Measurements from ENCODE around the gene STAT3.

The STAT3 gene

DNA sequence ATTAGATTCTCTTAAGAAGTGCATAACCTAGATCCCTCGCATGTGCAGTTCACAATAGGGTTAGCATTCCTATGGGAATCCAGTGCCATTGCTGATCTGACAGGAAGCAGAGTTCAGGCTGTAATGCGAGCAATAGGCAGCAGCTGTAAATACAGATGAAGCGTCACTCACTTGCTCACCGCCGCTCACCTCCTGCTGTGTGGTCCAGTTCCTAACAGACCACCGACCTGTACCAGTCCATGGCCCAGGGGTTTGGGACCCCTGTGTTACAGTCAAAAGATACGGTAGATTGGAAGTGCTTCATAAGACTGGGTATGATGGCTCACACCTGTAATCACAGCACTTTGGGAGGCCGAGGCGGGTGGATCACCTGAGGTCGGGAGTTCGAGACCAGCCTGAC lies 97.1 kb downstream of the STAT3 start:
- DNase-seq (ENCODE audit: low read depth in 2 of 2), result no peak
- TF ChIP-seq, protein P1, sequence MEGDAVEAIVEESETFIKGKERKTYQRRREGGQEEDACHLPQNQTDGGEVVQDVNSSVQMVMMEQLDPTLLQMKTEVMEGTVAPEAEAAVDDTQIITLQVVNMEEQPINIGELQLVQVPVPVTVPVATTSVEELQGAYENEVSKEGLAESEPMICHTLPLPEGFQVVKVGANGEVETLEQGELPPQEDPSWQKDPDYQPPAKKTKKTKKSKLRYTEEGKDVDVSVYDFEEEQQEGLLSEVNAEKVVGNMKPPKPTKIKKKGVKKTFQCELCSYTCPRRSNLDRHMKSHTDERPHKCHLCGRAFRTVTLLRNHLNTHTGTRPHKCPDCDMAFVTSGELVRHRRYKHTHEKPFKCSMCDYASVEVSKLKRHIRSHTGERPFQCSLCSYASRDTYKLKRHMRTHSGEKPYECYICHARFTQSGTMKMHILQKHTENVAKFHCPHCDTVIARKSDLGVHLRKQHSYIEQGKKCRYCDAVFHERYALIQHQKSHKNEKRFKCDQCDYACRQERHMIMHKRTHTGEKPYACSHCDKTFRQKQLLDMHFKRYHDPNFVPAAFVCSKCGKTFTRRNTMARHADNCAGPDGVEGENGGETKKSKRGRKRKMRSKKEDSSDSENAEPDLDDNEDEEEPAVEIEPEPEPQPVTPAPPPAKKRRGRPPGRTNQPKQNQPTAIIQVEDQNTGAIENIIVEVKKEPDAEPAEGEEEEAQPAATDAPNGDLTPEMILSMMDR (IDR thresholded peaks at IDR 0.05; ENCODE audit: low read depth, low read length), result no peak
- H3K4me3 ChIP-seq (replicated peaks in 1 of 2; ENCODE audit: low read depth in 2 of 2, low read length in 2 of 2), result no peak overlapping the region

DNA sequence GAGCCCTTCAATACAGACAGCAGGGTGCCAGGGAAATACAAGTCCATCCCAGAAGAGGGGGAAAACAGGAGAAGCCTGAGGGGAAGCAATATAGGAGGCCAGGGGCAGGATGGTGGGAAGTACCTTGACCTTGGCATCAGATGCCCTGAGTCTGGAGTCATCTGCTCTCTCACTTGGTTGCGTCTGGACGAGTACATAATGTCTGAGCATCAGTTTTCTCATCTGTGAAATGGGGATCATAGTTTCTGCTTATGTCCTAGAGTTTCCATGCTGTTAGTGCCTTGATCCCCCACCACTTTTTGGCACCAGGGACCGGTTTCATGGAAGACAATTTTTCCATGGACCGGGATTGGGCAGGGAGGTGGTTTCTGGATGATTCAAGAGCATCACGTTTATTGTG lies 97.7 kb downstream of the STAT3 start:
- no peak for DNase-seq (ENCODE audit: low read depth in 2 of 2)
- TF ChIP-seq, protein P1 (IDR thresholded peaks at IDR 0.05; ENCODE audit: low read depth, low read length), result no peak

DNA sequence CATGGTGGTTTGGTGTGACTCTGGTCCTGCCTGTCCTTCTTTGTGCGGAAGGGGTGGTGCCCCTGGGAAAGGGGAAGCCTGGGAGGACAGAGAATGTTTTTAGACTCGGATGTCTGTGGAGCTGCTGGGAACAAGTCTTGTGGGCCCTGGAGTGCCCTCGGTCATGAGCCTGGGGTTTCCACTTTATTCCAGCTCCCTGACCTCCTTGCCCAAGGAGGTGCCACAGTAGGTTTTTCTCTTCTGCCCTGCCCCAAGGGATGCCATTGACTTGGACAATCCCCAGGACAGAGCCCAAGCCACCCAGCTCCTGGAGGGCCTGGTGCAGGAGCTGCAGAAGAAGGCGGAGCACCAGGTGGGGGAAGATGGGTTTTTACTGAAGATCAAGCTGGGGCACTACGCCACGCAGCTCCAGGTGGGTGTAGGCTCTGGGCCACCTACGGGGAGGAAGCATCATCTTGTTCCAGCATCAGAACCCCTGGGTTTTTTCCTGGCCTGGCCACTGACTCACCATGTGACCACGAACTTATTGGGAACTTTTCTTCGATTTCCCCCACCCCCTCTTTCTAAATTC lies 98.5 kb downstream of the STAT3 start:
- no peak overlapping the region for H3K4me3 ChIP-seq (replicated peaks in 1 of 2; ENCODE audit: low read depth in 2 of 2, low read length in 2 of 2)
- TF ChIP-seq, protein P1 (IDR thresholded peaks at IDR 0.05; ENCODE audit: low read depth, low read length), result no peak
- no peak for DNase-seq (ENCODE audit: low read depth in 2 of 2)

More for the DNA sequence above, 97.7 kb downstream of the STAT3 start:
- H3K4me3 ChIP-seq (replicated peaks in 1 of 2; ENCODE audit: low read depth in 2 of 2, low read length in 2 of 2), result no peak overlapping the region

DNA sequence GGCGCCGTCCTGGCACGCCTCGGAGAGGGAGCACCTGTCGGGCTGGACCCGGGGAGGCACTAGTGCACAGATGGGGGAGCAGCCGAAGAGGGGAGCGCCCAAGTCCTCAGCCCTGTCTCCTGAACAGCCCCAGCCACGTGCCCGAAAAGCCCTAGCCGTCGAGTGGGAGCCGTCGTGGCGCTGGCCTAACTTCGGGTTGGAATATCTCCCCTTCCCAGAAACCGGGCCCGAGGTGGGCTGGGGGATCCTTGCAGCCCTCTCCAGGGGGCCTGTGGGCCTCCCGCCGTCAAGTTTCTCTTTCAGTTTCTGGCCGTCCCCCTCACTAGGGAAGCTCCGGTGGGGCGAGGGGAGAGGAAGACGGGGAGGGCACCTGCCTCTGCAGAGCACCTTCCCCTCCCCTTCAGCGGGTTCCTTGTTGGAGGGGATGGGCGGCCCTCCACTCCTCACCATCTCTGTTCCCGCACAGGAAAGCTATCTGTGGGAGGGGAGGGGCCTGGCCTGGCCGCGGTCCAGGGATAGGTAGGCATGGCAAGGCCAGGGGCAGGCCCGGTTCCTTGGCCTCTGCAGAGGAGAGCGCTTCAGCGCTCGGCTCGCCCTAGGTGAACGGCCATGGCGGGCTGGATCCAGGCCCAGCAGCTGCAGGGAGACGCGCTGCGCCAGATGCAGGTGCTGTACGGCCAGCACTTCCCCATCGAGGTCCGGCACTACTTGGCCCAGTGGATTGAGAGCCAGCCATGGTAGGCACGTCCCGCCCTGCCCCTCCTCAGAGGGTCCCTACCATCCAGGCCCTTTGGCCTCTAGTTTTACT lies 99.2 kb downstream of the STAT3 start:
- H3K4me3 ChIP-seq (replicated peaks in 1 of 2; ENCODE audit: low read depth in 2 of 2, low read length in 2 of 2), result peak overlapping the region; percentile 50 to 55
- TF ChIP-seq, protein P1 (IDR thresholded peaks at IDR 0.05; ENCODE audit: low read depth, low read length), result no peak
- no peak for DNase-seq (ENCODE audit: low read depth in 2 of 2)

DNA sequence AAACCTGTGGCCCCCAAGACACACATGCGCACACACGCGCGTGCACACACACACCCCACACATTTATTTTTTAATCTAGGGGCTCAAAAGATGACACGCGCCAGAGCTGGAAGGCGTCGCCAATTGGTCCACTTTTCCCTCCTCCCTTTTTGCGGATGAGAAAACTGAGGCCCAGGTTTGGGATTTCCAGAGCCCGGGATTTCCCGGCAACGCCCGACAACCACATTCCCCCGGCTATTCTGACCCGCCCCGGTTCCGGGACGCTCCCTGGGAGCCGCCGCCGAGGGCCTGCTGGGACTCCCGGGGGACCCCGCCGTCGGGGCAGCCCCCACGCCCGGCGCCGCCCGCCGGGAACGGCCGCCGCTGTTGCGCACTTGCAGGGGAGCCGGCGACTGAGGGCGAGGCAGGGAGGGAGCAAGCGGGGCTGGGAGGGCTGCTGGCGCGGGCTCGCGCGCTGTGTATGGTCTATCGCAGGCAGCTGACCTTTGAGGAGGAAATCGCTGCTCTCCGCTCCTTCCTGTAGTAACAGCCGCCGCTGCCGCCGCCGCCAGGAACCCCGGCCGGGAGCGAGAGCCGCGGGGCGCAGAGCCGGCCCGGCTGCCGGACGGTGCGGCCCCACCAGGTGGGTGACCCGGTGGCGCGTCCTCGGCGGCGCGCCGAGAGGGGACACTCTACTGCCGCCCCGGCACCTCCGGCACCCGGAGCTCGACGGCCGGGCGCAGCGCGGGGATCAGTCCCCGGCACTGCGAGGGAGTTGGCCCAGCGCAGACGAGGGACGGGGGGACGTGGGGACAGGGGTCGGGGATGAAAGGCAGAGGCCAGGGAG lies 100.1 kb downstream of the STAT3 start, which contains the start of gene STAT5A:
Gene STAT5A, plus strand, starts transcription at position 522 of the 826 bp plus-strand sequence. CDS start 914 bp downstream, outside the sequence.
- DNase-seq (ENCODE audit: low read depth in 2 of 2), result peak; percentile 79 to 93
- H3K4me3 ChIP-seq (replicated peaks in 1 of 2; ENCODE audit: low read depth in 2 of 2, low read length in 2 of 2), result peak within 1 kb of the TSS; percentile 50 to 55
- TF ChIP-seq, protein P1 (IDR thresholded peaks at IDR 0.05; ENCODE audit: low read depth, low read length), result no peak

DNA sequence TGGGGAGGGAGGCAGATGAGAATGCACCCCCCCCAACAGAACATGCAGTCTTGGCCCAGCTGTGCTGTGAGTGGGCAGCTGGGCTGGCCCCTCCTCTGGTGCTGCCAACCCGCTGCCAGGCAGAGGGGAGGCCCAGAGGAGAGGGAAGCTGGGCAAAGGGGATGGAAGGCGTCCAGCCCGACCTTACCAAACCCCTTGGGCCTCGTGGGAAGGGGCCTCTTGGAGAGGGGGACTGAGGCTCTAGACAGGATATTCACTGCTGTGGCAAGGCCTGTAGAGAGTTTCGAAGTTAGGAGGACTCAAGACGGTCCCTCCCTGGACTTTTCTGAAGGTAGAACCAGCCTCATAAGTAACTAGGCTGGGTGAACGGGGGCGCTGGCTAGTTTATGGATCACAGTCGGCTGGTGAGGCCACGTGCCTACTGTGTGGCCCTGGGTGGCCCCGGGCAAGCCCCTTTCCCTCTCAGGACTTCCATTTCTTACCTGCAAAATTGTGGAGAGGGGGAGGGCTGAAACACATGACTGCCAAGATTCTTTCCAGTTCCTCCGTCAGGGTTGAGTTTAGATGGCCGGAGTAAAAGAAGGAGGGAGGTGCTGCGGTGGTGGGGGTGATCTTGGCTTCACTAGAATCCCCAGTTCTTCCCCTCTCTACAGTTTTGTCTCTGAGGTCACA lies 100.8 kb downstream of the STAT3 start:
- TF ChIP-seq, protein P1 (IDR thresholded peaks at IDR 0.05; ENCODE audit: low read depth, low read length), result no peak
- peak in 1 of 2 donors; percentile 74 for DNase-seq (ENCODE audit: low read depth in 2 of 2)
- peak overlapping the region; percentile 50 to 55 for H3K4me3 ChIP-seq (replicated peaks in 1 of 2; ENCODE audit: low read depth in 2 of 2, low read length in 2 of 2)

Data from cardiac fibroblast (primary cell).